Ovary (tissue), 3 donors: Measurements from ENCODE around the gene SWI5.

Experiments
- CTCF ChIP-seq, 3 donors: fragments of 450-650 bp in 2 of 3; fragments of 200-600 bp in 1 of 3; IDR thresholded peaks; one replicate each; pipeline versions ENCODE4 v1.5.1 to v1.8.0; 2016 to 2022; ENCODE audit warnings: antibody characterized with exemption in 3 of 3, mild to moderate bottlenecking in 1 of 3
- EP300 ChIP-seq: sonication (generic); formaldehyde crosslinking; IDR thresholded peaks from one replicate; pipeline ENCODE4 v1.6.1; 2017; ENCODE audit warnings: antibody characterized with exemption
- POLR2A ChIP-seq: fragments of 450-650 bp; IDR thresholded peaks from one replicate; pipeline ENCODE4 v1.6.1; 2017; ENCODE audit warnings: antibody characterized with exemption, mild to moderate bottlenecking, moderate library complexity
- donor health status: DM: no; HTN: no; CAD: no.

GRCh38 chr9:128262687-128263086, 13.4 kb upstream of the SWI5 start:
- TF ChIP-seq CTCF (IDR thresholded peaks at IDR 0.05) (no peak), POLR2A (no peak), EP300 (no peak)
